NOMO-1 (cell line): Measurements from ENCODE around the gene PIGS.
A peak's percentile ranks its signal among the peaks of the same experiment; 100 is the strongest.

ENCODE experiments used
- DNase-seq, 2 experiments: peaks; one replicate each; lab custom pipeline; 2025; ENCODE audit not compliant: unreplicated experiment in 2 of 2; lab: John Stamatoyannopoulos, UW

The PIGS gene

DNA sequence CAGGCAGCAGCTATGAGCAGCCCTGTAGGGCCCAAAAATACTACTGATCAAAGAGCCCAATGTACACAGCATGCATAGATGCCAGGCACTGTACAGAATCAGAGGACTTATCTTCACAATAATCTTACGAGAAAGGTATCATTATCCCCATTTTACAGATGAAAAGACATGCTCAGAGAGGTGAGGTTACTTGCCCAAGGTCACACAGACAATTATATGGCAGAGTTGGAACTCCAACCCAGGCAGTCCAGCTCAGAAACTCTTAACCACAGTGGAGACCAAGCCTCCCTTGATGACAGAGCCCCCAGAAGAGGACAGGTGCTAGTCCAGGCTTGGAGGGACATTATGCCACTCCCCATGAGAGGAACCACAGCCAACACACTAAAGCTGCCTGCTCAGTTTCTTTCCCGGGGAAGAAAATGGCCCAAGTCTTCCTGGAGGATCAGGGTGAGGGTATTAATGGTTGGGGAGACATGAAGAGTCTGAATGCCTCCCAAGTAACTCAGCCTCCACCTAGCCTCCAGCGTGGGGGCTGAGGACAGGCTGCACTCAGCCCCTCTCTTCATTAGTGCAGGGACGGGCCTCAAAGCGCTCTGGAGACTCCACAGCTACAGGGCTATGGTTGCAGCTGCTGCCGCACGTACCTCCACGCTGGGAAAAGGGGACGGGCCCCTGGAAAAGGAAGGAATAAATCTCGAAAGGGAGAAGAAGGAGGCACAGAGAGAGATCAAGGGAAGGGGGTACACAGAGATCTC is 19.7 kb downstream of the PIGS start:
- DNase-seq = no peak

DNA sequence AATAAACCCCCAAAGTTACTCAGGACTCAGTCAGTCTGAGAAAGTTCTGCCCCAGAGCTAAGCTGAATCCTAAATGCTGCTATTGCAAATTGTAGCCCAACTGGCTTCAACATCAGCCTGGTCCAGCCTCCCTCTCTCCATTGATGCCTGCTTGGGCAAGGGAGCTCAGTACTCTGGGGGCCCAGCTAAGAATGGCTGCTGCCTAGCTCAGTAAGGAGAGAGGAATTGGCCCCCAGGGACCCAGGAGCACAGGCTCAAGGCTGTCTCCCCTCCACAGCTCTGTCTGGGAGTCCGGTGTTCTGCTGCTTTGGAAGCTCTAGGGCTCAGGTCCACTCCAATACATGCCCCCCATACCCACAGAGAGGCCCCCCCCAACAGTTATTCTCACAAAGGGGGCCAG is 20.5 kb downstream of the PIGS start:
- DNase-seq = no peak

GRCh38 chr17:28549236-28550132 is 21.8 kb downstream of the PIGS start:
- peak; percentile 44 to 56 for DNase-seq

- no peak for DNase-seq
Observed at GRCh38 chr17:28548417-28549130, 22.8 kb downstream of the PIGS start.

GRCh38 chr17:28547623-28548416 is 23.5 kb downstream of the PIGS start:
- DNase-seq = peak; percentile 80 to 91

GRCh38 chr17:28547096-28547622 is 24.2 kb downstream of the PIGS start:
- no peak for DNase-seq

GRCh38 chr17:28545787-28546415 is 25.4 kb downstream of the PIGS start:
- DNase-seq = no peak

- DNase-seq = no peak
Observed at GRCh38 chr17:28545141-28545503, 26.2 kb downstream of the PIGS start.

DNA sequence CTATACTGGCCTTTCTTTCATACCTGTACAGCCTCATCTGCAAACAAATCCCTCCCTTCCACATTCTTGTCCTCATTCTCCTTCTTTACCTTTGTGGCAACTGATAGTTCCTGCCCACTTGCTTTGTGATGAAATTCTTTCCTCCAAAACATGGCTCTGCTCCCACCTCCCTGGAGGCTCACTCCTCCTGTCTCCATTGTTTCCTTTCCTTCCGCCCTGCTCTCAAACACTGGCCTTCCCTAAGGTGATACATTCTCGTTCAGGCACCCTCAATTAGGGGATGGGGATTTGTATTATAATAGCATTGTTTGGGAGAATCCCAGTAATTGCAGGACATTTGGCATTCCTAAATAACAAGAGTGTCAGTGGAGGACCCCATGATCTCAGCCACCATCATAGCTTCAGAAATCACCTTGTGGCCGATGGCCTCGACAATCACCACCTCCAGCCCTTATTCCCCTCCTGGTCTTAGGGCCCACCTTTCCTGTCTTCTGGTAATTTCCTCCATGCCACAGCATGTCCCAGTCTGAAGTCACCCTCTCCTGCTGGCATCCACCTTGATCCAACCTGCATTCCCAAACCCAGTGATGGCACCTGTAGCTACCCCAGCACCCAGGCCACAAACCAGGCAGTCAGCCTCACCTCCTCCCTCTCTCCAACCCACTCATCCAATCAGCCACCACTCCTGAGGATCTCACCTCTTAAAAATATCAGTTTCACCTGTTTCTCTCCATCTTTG is 26.8 kb downstream of the PIGS start:
- no peak for DNase-seq

GRCh38 chr17:28541439-28541838 is 29.9 kb downstream of the PIGS start:
- DNase-seq = no peak

- no peak for DNase-seq
Observed at GRCh38 chr17:28540231-28540630, 31.1 kb downstream of the PIGS start.

GRCh38 chr17:28538296-28538895 is 32.9 kb downstream of the PIGS start:
- DNase-seq = no peak

DNA sequence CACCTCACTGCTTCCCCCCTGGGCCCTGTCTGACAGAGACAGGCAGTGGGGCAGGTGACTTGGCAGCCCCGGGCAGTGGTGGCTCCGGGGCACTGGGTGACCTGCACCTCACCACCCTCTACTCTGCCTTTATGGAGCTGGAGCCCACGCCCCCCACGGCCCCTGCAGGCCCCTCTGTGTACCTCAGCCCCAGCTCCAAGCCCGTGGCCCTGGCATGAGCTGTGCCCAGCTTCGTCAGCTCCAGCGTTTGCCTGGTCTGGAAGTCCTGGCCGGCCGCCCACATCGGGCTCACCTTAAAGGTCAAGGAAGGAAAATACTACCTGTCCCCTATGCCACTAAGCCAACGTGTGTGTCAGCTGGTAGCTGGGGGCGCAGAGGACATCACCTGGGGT is 34.1 kb downstream of the PIGS start:
- no peak for DNase-seq

DNA sequence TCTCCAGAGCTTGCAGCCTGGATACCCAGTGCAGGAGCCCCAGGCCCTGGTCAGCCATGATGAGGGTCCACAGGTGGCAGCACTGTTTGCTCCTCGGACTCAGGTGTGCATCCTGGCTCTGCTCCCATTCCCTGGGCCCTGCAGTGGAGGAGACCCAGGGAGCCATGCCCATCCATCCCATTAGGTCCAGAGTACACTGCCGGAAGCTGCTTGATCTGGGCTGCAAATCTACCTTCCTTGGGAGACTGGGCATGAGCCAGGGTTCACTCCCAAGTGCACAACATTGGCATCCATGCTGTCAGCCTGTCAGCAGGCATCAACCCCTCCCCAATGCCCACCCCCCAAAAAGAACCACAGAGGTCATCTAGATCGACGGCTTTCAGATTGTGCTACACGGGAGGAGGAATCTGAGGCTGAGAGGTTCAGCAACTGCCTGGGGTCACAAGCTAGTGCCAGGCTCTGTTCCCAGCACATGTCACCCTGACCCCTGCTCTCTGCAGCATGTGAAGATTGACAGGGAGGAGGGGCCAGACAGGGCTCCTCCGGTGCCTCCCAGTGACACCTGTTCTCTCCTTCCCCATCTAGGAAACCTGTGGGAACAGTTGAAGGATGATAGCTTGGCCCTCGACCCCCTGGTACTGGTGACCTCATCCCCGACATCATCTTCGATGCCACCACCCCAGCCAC is 34.6 kb downstream of the PIGS start:
- DNase-seq = no peak

- no peak for DNase-seq
Observed at GRCh38 chr17:28534740-28535375, 36.5 kb downstream of the PIGS start.

DNA sequence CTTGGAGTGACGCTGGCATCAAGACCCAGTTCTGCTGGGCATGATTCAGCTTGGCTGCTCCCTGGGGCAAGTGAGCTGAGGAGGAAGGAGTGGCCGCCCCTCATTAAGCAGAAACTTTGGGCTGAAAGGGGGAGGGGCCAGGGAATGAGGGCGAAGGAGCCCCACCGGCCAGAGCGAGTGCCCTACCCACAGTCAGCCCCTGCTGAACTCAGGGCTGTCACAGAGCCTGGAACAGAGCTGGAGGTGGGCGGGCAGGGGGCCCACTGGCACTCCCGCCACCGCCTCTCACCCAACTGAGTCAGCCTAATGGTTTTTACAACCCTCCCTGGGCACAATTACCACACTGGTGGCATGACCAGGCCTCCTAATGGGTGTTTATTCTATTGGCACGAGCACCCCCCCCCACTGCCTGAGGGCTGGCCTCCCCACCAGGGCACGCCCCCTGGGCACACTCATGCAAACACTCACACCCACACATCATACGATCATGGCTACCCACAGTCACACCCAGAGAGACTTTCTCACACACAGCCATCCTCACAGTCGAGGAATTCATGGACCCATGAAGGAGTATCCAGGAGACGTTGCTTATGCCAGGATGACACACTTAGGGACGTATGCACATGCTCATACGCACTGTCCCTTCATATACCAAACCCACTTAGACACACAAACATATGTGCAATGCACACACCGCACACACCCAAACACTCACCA is 38.1 kb downstream of the PIGS start:
- DNase-seq = no peak
